K562 (cell line): ENCODE results near the gene IFITM2. TPM values are rescaled to one million over a fixed set of nuclear protein-coding genes. Genes with fewer than 3 reads are reported as not detected.

Source experiments
- BRD9 ChIP-seq: fragments of 450-650 bp; IDR thresholded peaks from 2 replicates; pipeline ENCODE4 v1.6.1; 2018; ENCODE audit warnings: low read depth; ENCODE audit not compliant: partially characterized antibody
- GABPA ChIP-seq: fragments of 200-800 bp; sonication (Bioruptor generic); conservative IDR thresholded peaks from 2 replicates; pipeline ENCODE4 v1.6.1; 2016; ENCODE audit warnings: low read depth, missing genetic modification characterization, missing compliant biosample characterization
- ILK ChIP-seq: fragments of 450-650 bp; IDR thresholded peaks from 2 replicates; pipeline ENCODE4 v1.6.1; 2016; ENCODE audit warnings: missing genetic modification characterization, low read depth, mild to moderate bottlenecking, missing compliant biosample characterization, moderate library complexity, borderline replicate concordance
- NBN ChIP-seq: fragments of 450-650 bp; IDR thresholded peaks from 2 replicates; pipeline ENCODE4 v1.6.1; 2016; ENCODE audit warnings: low read depth, mild to moderate bottlenecking
- NFRKB ChIP-seq: fragments of 450-650 bp; IDR thresholded peaks from 2 replicates; pipeline ENCODE4 v1.6.1; 2016; ENCODE audit warnings: low read depth
- NR4A1 ChIP-seq, 2 experiments: fragments of 250-450 bp in 1 of 2; fragments of 450-650 bp in 1 of 2; sonication (Bioruptor Pico) in 1 of 2; IDR thresholded peaks; 2 replicates each; pipeline versions ENCODE4 v1.4.0 to v1.6.1; 2016 to 2020; ENCODE audit warnings: mild to moderate bottlenecking in 2 of 2, missing compliant biosample characterization in 1 of 2, missing genetic modification characterization in 1 of 2, moderate library complexity in 1 of 2
- OTX1 ChIP-seq: fragments of 450-650 bp; formaldehyde crosslinking; IDR thresholded peaks from 2 replicates; pipeline ENCODE4 v1.4.0; 2022; ENCODE audit warnings: mild to moderate bottlenecking
- RBFOX2 ChIP-seq: fragments of 200-400 bp; formaldehyde crosslinking; IDR thresholded peaks from 2 replicates; pipeline ENCODE4 v1.6.1; 2017; ENCODE audit warnings: low read depth, mild to moderate bottlenecking, low read length, moderate library complexity
- RUNX1 ChIP-seq: sonication (generic); IDR thresholded peaks from 2 replicates; pipeline ENCODE4 v1.6.1; 2016; ENCODE audit warnings: antibody characterized with exemption, low read depth
- SMAD1 ChIP-seq: fragments of 150-350 bp; IDR thresholded peaks from 2 replicates; pipeline ENCODE4 v1.6.1; 2014; ENCODE audit warnings: low read length, low read depth; ENCODE audit not compliant: partially characterized antibody
- SPI1 ChIP-seq: IDR thresholded peaks from 2 replicates; pipeline ENCODE4 v1.6.1; 2011; ENCODE audit warnings: low read depth, low read length, control low read depth, borderline replicate concordance
- TCFL5 ChIP-seq: fragments of 250-450 bp; sonication (Bioruptor Pico); conservative IDR thresholded peaks from 2 replicates; pipeline ENCODE4 v1.6.1; 2021; ENCODE audit warnings: mild to moderate bottlenecking, moderate library complexity, matching md5 sums
- ZNF316 ChIP-seq: fragments of 450-650 bp; IDR thresholded peaks from 2 replicates; pipeline ENCODE4 v1.6.1; 2016
- ZNF431 ChIP-seq: sonication (generic); formaldehyde crosslinking; IDR thresholded peaks from 2 replicates; pipeline ENCODE4 v1.8.0; 2022; ENCODE audit warnings: mild to moderate bottlenecking, missing genetic modification reagents
- ZNF644 ChIP-seq: fragments of 200-800 bp; sonication (Bioruptor generic); IDR thresholded peaks from 2 replicates; pipeline ENCODE4 v1.6.1; 2016; ENCODE audit warnings: low read depth, missing genetic modification characterization, missing compliant biosample characterization
- polyA plus RNA-seq, 8 experiments: library from polyadenylated mRNA; depleted of rRNA in 4 of 8; stranded (reverse) in 5 of 8; unstranded in 3 of 8; fragments of >200 nt; fragmentation: Nextera tagmentation in 2 of 8; fragmentation: Illumina TruSeq in 1 of 8; extraction: Ambion mirVana in 2 of 8; extraction: Trizol in 1 of 8; gene quantifications; 2 replicates each; pipeline versions ENCODE4 v1.2.1 to v1.2.3, GENCODE V29; 2011 to 2014; ENCODE audit warnings: inconsistent platforms in 1 of 8, missing spikeins in 1 of 8
- total RNA-seq, 7 experiments: library from RNA; depleted of rRNA in 6 of 7; stranded (reverse); fragments of >200 nt in 6 of 7; fragmentation: Illumina TruSeq in 2 of 7; extraction: Trizol in 2 of 7; gene quantifications; 2 replicates each; pipeline versions ENCODE4 v1.2.1 to v1.2.3, GENCODE V29; 2011 to 2021; ENCODE audit warnings: low replicate concordance in 1 of 7
- TF ChIP-seq, protein P1 (sequence below): fragments of 450-650 bp; conservative IDR thresholded peaks from 2 replicates; pipeline ENCODE4 v1.6.1; 2016; ENCODE audit warnings: missing genetic modification characterization, low read depth, mild to moderate bottlenecking, control low read depth, missing compliant biosample characterization
- TF ChIP-seq, protein P2 (sequence below), 2 experiments: IDR thresholded peaks; 2 replicates each; pipeline ENCODE4 v1.6.1; 2012; ENCODE audit warnings: improper control_type of control experiment in 2 of 2, low read depth in 2 of 2, low read length in 2 of 2, borderline replicate concordance in 1 of 2
- TF ChIP-seq, protein P3 (sequence below): sonication (generic); formaldehyde crosslinking; IDR thresholded peaks from 2 replicates; pipeline ENCODE4 v1.8.1; 2022; ENCODE audit warnings: missing genetic modification reagents
- TF ChIP-seq, protein P4 (sequence below): fragments of 450-650 bp; formaldehyde crosslinking; IDR thresholded peaks from 2 replicates; pipeline ENCODE4 v1.4.0; 2022; ENCODE audit warnings: mild to moderate bottlenecking, moderate library complexity
- TF ChIP-seq, protein P5 (sequence below): fragments of 450-650 bp; conservative IDR thresholded peaks from 2 replicates; pipeline ENCODE4 v1.6.1; 2016; ENCODE audit warnings: missing genetic modification characterization, low read depth, mild to moderate bottlenecking, missing compliant biosample characterization, moderate library complexity

Gene IFITM2
- total and polyA plus RNA-seq, 9 of the 15 experiments (the other 6 are each of a cell fraction or from before 2014, with no cell fraction given): 52.8 to 4,872 (median 356) TPM

DNA sequence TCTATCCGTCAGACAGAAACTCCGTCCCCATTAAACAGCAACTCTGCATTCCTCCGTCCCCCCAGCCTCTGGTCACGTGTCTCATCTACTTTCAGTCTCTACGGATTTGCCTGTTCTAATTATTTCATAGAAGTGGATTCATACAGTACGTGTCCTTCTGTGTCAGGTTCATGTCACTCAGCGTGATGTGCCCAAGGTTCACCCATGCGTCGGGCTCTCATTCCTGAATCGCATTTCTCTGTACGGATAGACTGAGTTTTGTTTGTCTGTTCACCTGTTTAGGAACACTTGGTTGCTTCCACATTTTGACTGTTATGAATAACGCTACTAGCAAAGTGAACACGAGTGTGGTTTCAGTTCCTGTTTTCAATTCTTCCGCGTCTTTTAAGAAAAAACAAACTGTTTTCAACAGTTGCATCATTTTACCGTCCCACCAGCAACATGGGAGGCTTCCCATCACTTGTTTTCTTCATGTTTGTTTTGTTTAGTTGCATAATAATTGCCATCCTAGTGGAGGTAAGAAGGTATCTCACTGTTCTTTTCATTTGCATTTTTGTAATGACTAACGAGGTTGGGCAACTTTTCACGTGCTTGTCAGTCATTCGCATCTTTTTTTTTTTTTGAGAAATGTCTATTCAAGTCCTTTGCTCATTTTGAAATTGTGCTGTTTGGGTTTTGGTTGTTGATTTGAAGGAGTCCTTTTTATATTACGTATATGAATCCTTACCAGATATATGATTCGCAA, 38.3 kb upstream of the IFITM2 start (continued):
- peak; percentile 21; the same call in 1 of the 2 replicates for TF ChIP-seq ZNF316
- peak; percentile 95 for TF ChIP-seq SPI1
- 0 out of 2 replicates have a peak, but pooled peaks have one; percentile 11 for TF ChIP-seq OTX1 (CRISPR knock-in tag)
- peak; percentile 67 for TF ChIP-seq RBFOX2
- peak; percentile 81 for TF ChIP-seq ZNF644
- TF ChIP-seq NFRKB: peak; percentile 77
- no peak for TF ChIP-seq TCFL5
- no peak for TF ChIP-seq RUNX1
- no peak for TF ChIP-seq ZNF431 (CRISPR knock-in tag)
- TF ChIP-seq GABPA: 0 out of 2 replicates have a peak, but pooled peaks have one; percentile 33
- TF ChIP-seq, protein P1, sequence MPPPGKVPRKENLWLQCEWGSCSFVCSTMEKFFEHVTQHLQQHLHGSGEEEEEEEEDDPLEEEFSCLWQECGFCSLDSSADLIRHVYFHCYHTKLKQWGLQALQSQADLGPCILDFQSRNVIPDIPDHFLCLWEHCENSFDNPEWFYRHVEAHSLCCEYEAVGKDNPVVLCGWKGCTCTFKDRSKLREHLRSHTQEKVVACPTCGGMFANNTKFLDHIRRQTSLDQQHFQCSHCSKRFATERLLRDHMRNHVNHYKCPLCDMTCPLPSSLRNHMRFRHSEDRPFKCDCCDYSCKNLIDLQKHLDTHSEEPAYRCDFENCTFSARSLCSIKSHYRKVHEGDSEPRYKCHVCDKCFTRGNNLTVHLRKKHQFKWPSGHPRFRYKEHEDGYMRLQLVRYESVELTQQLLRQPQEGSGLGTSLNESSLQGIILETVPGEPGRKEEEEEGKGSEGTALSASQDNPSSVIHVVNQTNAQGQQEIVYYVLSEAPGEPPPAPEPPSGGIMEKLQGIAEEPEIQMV: no peak
- TF ChIP-seq, protein P2, sequence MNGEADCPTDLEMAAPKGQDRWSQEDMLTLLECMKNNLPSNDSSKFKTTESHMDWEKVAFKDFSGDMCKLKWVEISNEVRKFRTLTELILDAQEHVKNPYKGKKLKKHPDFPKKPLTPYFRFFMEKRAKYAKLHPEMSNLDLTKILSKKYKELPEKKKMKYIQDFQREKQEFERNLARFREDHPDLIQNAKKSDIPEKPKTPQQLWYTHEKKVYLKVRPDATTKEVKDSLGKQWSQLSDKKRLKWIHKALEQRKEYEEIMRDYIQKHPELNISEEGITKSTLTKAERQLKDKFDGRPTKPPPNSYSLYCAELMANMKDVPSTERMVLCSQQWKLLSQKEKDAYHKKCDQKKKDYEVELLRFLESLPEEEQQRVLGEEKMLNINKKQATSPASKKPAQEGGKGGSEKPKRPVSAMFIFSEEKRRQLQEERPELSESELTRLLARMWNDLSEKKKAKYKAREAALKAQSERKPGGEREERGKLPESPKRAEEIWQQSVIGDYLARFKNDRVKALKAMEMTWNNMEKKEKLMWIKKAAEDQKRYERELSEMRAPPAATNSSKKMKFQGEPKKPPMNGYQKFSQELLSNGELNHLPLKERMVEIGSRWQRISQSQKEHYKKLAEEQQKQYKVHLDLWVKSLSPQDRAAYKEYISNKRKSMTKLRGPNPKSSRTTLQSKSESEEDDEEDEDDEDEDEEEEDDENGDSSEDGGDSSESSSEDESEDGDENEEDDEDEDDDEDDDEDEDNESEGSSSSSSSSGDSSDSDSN (IDR thresholded peaks at IDR 0.05; ENCODE audit: borderline replicate concordance in 1 of 2, low read depth in 2 of 2, low read length in 2 of 2): no peak
- TF ChIP-seq, protein P3, sequence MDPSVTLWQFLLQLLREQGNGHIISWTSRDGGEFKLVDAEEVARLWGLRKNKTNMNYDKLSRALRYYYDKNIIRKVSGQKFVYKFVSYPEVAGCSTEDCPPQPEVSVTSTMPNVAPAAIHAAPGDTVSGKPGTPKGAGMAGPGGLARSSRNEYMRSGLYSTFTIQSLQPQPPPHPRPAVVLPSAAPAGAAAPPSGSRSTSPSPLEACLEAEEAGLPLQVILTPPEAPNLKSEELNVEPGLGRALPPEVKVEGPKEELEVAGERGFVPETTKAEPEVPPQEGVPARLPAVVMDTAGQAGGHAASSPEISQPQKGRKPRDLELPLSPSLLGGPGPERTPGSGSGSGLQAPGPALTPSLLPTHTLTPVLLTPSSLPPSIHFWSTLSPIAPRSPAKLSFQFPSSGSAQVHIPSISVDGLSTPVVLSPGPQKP: no peak
- no peak for TF ChIP-seq NR4A1 (CRISPR knock-in tag; IDR thresholded peaks at IDR 0.05)
- peak; percentile 71 for TF ChIP-seq NR4A1 (tag; IDR thresholded peaks at IDR 0.05)
- TF ChIP-seq, protein P4, sequence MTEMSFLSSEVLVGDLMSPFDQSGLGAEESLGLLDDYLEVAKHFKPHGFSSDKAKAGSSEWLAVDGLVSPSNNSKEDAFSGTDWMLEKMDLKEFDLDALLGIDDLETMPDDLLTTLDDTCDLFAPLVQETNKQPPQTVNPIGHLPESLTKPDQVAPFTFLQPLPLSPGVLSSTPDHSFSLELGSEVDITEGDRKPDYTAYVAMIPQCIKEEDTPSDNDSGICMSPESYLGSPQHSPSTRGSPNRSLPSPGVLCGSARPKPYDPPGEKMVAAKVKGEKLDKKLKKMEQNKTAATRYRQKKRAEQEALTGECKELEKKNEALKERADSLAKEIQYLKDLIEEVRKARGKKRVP: peak; percentile 96
- TF ChIP-seq ILK: no peak
- no peak for TF ChIP-seq SMAD1
- no peak; the same call in none of the 2 replicates for TF ChIP-seq NBN
- TF ChIP-seq, protein P5, sequence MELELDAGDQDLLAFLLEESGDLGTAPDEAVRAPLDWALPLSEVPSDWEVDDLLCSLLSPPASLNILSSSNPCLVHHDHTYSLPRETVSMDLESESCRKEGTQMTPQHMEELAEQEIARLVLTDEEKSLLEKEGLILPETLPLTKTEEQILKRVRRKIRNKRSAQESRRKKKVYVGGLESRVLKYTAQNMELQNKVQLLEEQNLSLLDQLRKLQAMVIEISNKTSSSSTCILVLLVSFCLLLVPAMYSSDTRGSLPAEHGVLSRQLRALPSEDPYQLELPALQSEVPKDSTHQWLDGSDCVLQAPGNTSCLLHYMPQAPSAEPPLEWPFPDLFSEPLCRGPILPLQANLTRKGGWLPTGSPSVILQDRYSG (tag): 0 out of 2 replicates have a peak, but pooled peaks have one; percentile 5
- peak; percentile 84 for TF ChIP-seq BRD9
